ENCODE measurements around the gene BIRC2.

BIRC2 gene

DNA sequence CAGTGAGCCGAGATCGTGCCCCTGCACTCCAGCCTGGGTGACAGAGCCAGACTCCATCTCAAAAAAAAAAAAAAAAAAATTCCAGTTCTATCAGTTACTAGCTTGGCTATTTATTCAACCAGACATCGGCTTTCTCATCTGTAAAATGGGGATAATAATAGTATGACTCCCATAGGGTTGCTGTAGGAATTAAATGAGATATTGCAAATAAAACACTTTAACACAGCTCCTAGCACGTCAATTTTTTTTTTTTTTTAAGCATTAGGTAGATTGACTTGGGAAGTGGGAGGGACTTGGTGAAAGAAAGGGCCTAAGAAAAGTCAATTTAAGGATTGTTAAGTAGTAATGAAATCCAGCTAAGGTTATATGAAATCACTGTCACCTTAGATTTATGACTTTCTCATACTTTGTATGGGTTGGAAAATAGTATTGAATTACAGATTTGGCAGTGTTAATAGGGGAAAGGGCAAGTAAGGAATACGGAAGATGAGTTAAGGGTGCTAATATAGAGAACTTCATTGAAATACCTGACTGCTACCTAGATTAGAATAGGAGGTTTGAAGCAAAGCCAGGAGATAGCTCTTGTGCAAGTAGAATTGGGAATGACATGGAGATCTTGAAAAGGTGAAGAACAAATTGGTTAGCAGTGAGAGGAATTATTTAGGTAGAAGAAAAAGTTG, 28.8 kb downstream of the BIRC2 start:
- DNase-seq: no peak

DNA sequence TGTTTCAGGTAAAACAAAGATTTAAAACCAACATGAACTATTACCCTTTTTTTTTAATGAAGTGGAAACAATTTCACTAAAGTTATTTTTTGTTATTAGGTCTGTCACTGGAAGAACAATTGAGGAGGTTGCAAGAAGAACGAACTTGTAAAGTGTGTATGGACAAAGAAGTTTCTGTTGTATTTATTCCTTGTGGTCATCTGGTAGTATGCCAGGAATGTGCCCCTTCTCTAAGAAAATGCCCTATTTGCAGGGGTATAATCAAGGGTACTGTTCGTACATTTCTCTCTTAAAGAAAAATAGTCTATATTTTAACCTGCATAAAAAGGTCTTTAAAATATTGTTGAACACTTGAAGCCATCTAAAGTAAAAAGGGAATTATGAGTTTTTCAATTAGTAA, 30.9 kb downstream of the BIRC2 start:
- DNase-seq: no peak

DNA sequence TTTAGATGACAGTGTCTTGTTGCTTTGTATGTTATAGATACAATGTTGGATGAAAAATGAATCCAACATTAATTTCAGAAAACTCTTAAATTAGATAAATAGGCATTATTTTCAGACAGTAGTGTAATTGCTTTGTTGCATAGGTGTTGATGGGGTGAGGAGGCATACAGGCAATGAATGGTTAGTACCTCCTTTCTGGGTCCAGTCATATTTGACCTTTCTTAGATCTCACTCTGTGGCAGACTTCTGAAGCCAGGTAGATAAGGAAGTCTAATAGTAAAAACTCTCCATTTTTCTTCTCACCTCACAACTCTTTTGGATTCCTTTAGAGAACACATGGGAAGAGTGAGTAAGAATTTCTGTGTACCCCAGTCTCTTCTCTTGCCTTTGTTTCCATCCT, 31.8 kb downstream of the BIRC2 start:
- DNase-seq: no peak

- DNase-seq: no peak
Observed at GRCh38 chr11:102382384-102382783, 35.4 kb downstream of the BIRC2 start.

DNA sequence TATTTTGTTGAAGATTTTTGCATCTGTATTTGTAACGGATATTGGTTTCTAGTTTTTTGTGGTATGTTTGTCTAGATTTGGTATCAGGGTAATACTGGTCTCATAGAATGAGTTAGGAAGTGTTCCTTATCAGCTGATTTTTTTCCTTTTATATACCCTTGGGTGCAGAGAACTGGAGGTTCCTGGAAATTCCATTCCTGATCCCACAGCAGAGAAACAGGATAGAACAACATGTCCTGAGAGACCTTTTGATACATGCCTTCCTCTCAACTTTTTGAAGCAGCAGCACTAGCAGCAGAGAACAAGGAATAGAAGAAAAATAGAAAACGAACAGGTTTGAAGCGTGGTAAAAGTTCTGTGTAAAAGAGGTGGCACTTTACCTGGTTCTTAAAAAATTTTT, 36.8 kb downstream of the BIRC2 start:
- no peak for DNase-seq

DNA sequence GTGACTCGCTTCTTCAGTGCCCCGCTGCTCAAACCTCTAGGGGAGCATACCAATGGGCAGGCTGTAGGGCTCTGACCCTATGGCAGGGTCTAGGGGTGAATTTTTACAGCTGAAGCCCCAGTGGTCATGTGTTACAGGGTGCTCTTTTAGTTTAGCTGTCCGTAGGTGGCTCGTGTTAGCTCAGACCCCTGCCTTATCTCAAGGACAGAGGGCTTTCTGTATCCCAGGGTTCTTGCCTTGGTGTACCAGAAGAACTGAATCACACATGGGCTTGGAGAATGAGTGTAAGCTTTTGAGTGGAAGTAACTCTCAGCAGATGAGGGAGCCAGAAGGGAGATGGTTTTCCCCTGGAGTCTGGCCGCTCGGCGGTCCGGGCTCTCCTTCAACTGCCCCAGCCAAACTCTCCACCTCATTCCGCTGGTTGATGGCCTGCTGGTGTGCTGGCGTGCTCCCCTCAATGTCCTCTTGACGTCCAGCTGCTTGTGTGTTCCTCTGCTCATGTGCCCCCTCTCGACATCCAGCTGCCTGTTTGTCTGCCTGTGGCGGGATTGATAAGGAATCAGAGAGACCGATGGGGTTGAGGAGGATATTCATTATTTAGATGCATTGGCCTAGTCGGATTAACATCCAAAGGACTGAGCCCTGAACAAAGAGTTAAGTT, 37.5 kb downstream of the BIRC2 start:
- DNase-seq: no peak

- no peak for DNase-seq
Observed at GRCh38 chr11:102385085-102386007, 38.3 kb downstream of the BIRC2 start.

GRCh38 chr11:102386136-102386734, 39.2 kb downstream of the BIRC2 start:
- DNase-seq: no peak

- DNase-seq: no peak
Observed at GRCh38 chr11:102387043-102387781, 40.2 kb downstream of the BIRC2 start.

- no peak for DNase-seq
Observed at GRCh38 chr11:102389253-102389652, 42.2 kb downstream of the BIRC2 start.

- DNase-seq: peak; percentile 67
Observed at GRCh38 chr11:102390667-102391465, 43.9 kb downstream of the BIRC2 start.

- DNase-seq: no peak
Observed at GRCh38 chr11:102391549-102392237, 44.7 kb downstream of the BIRC2 start.

- no peak for DNase-seq
Observed at GRCh38 chr11:102393272-102393730, 46.3 kb downstream of the BIRC2 start.

DNA sequence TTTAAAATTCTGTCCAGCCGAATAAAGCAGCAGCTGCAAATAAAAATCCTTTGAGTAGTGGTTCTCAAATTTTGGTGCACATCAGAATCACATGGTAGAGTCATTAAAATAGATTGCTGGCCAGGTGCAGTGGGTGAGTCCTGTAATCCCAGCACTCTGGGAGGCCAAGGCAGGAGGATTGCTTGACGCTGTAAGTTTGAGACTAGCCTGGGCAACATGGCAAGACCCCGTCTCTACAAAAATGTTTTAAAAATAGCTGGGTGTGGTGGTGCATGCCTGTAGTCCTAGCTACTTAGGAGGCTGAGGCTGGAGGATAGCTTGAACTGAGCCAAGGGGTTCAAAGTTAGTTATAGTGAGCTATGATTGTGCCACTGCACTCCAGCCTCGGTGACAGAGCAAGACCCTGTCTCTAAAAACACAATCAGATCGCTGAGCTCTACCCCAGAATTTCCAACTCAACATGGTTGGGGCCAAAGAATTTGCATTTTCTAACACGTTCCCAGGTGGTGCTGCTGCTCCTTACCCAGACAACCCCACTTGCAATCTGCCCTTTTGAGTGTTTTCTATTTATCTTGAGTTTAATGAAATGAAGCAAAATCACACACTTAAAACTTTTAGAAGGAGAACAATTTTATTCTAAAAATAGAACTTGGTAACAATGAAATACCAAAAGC, 48.8 kb downstream of the BIRC2 start:
- no peak for DNase-seq

DNA sequence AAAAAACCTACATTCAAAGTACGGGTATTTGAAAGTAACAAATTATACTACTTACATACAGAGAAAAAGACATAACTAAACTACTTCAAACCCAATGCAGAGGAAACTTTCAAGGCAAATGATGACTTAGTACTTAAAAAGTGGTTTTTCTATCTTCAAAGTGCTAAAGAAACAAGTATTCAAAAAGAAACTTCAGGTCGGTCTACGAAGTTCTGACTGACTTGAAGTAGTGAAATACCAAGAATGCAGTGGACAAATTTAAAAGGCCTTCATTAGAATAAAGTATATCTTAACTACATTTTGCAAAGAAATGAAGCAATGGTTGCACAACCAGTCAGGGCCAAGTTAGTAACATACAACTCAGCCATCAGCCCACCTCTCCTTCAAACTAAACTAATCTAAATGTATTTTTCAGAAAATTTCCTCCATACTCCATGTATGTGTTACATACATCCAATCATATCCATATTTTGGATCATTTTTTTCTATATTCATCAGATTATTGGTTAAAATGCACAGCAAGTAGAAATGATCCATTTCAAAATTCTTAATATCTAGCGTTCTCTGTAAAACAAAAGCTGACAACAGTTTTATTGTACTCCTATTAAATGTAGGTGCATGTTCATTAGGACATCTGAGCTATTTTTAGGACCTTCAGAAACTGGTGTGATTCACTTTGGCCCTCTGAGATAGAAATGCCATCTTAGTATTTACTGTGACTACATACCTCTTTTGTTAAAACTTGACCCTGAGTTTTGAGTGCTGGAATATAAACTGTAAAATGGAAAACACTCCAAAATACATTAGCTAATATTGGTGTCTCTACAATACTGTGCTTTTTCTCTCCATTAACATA, 49.9 kb downstream of the BIRC2 start:
- no peak for DNase-seq

- DNase-seq: no peak
Observed at GRCh38 chr11:102398297-102398696, 51.3 kb downstream of the BIRC2 start.

- no peak for DNase-seq
Observed at GRCh38 chr11:102399189-102399588, 52.2 kb downstream of the BIRC2 start.

DNA sequence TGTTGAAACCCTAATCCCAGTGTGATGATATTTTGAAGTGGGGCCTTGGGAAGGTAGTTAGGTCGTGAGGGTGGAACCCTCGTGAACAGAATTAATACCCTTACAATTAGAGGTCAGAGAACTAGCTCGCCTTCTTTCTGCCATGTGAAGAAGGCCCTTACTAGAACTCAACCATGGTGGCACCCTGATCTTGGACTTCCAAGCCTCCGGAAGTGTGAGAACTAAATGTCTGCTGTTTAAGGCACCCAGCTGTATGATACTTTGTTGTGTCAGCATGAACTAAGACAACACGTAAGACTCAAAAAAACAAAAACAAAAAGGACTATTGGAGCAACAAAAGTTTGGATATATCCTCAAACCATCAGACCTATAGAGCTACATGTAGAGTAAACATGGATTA, 53.6 kb downstream of the BIRC2 start:
- DNase-seq: no peak

DNA sequence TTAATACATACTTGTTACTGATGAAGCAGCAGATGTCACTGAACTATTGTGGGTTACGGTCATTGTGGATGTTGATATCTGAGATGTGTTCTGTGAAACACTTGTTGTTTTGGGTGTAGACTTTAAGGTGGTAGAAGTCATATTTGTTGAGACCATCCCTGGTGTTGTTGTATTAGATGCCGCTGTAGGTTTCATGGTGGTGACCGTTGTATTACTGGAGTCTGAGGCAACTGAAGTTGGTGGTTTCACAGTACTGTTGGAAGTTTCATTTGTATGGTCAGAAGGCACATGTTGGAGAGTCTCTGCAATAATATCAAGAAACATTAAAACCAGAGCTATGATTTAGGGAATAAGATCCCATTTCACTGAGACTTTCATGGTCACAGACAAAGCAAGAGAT, 54.9 kb downstream of the BIRC2 start:
- no peak for DNase-seq
